ENCODE measurements around the gene DNAI7. TPM values are rescaled to one million over a fixed set of nuclear protein-coding genes. Genes with fewer than 3 reads are reported as not detected.

The DNAI7 gene
- total and polyA plus RNA-seq, 2 of the 8 experiments (the other 6 are each of a cell fraction or from before 2014, with no cell fraction given) = 0.12 to 0.28 TPM

GRCh38 chr12:25184132-25184531 lies 10.8 kb downstream of the DNAI7 start:
- Histone ChIP-seq H3K4me1 (replicated peaks in 1 of 4; ENCODE audit: control insufficient read depth in 3 of 4, insufficient read depth in 4 of 4, low read length in 3 of 4) (no peaks in the 10 kb centered on the region), H3K79me1 (ENCODE audit: low read depth, low read length) (no peaks in the 10 kb centered on the region), H4K5ac (ENCODE audit: insufficient read length, low read depth, low read length) (no peak overlapping the region), H3K4me3 (ENCODE audit: extremely low read depth in 1 of 4, insufficient read depth in 2 of 4, low read depth in 3 of 4, low read length in 4 of 4) (no peak overlapping the region), H3K27ac (ENCODE audit: low read depth, low read length) (no peak overlapping the region), H3K14ac (ENCODE audit: insufficient read length) (no peak overlapping the region), H4K91ac (replicated peaks; ENCODE audit: insufficient read length, low read length) (no peak overlapping the region), H3K23me2 (ENCODE audit: low read depth, low read length) (no peaks in the 10 kb centered on the region), H2BK5ac (ENCODE audit: low read depth, low read length) (no peak overlapping the region), H3K4me2 (ENCODE audit: insufficient read depth in 1 of 2, low read depth in 2 of 2, low read length in 2 of 2) (no peak overlapping the region), H2AK5ac (ENCODE audit: low read depth, low read length) (no peak overlapping the region), H4K20me1 (replicated peaks in 1 of 2; ENCODE audit: control insufficient read depth in 1 of 2, insufficient read depth in 2 of 2, low read length in 2 of 2) (no peaks in the 10 kb centered on the region), H2BK12ac (ENCODE audit: low read depth, low read length) (no peak overlapping the region), H2BK20ac (ENCODE audit: low read length) (no peak overlapping the region), H2BK15ac (ENCODE audit: low read length) (no peak overlapping the region), H2BK120ac (replicated peaks; ENCODE audit: low read depth, low read length) (no peak overlapping the region), H3K23ac (ENCODE audit: insufficient read length) (no peak overlapping the region), H4K8ac (ENCODE audit: extremely low read depth, insufficient read depth, low read length) (no peak overlapping the region), H3K36me3 (ENCODE audit: control insufficient read depth in 2 of 4, insufficient read depth in 4 of 4, low read length in 3 of 4) (no peaks in the 10 kb centered on the region), H3K9me3 (ENCODE audit: insufficient read depth in 2 of 2, low read depth in 1 of 2, low read length in 1 of 2) (no peaks in the 10 kb centered on the region), H3K79me2 (ENCODE audit: control insufficient read depth in 1 of 2, insufficient read depth in 2 of 2, low read length in 2 of 2) (no peaks in the 10 kb centered on the region), H3K9ac (replicated peaks in 1 of 4; ENCODE audit: extremely low read depth in 1 of 4, low read depth in 3 of 4, low read length in 3 of 4) (no peak overlapping the region), H3K18ac (ENCODE audit: extremely low read depth, low read length) (no peak overlapping the region), H3K27me3 (replicated peaks in 1 of 4; ENCODE audit: control insufficient read depth in 3 of 4, extremely low read depth in 1 of 4, insufficient read depth in 3 of 4, low read length in 3 of 4) (no peaks in the 10 kb centered on the region), H3K4ac (replicated peaks; ENCODE audit: insufficient read length, low read depth, low read length) (no peak overlapping the region), H2AFZ (ENCODE audit: low read length) (no peak overlapping the region), H3K56ac (replicated peaks; ENCODE audit: insufficient read length, low read depth, low read length) (no peak overlapping the region)
- FAIRE-seq (no peak), DNase-seq (ENCODE audit: low read depth in 1 of 2, low spot score in 2 of 2) (no peak)
- POLR2A ChIA-PET (ENCODE audit: partially characterized antibody) = no interaction called here
- WGBS, 2 experiments (ENCODE audit: extremely low coverage in 1 of 2, insufficient coverage in 1 of 2, insufficient read length in 1 of 2, insufficient replicate concordance in 2 of 2, low coverage in 1 of 2, low lambda C conversion rate in 2 of 2, missing lambda C conversion rate in 1 of 2) = 62% methylated on average over 2 of the region's 2 CpGs; no CpG with 5 or more reads in 1 of the 2 experiments
- no peak for TF ChIP-seq NANOG (IDR thresholded peaks at IDR 0.05; ENCODE audit: insufficient read depth, low read depth, low read length, poor library complexity, severe bottlenecking)
- CTCF ChIA-PET (ENCODE audit: partially characterized antibody) = interaction anchor here (0.6 to 1.0 kb wide), 2 partner anchors 26 to 36 kb away, joined by 3 read pairs; no protein-coding TSS in a partner anchor
